Panc1 (cell line): ENCODE measurements around the gene FAM174C.

ENCODE experiments used
- CTCF ChIP-seq: fragments of 450-650 bp; IDR thresholded peaks from 2 replicates; pipeline ENCODE4 v1.5.1; 2017; ENCODE audit warnings: mild to moderate bottlenecking
- POLR2AphosphoS5 ChIP-seq: IDR thresholded peaks from 2 replicates; pipeline ENCODE4 v1.6.1; 2012; ENCODE audit warnings: mild to moderate bottlenecking, low read depth, low read length, moderate library complexity
- TCF7L2 ChIP-seq: IDR thresholded peaks from 2 replicates; pipeline ENCODE4 v1.6.1; 2011; ENCODE audit warnings: mild to moderate bottlenecking, low read depth, low read length, inconsistent platforms

- TF ChIP-seq CTCF = no peak
- TF ChIP-seq POLR2AphosphoS5 = no peak
- no peak for TF ChIP-seq TCF7L2
Observed at GRCh38 chr19:1265615-1266128, 9.7 kb upstream of the FAM174C start.
